ENCODE data around the gene PURB. TPM values are rescaled to one million over a fixed set of nuclear protein-coding genes. Genes with fewer than 3 reads are reported as not detected.
"Not testable (repeated sequence)": the region's sequence is repeated elsewhere in the genome, so short reads cannot be mapped to it uniquely, and the experiment has no call there.

Gene PURB
- total RNA-seq, 4 donors from 2014 or later, result 35.0 to 54.3 (median 45.7) TPM

GRCh38 chr7:44847509-44847919 is 37.8 kb downstream of the PURB start:
- Histone ChIP-seq H3K36me3 (peaks cover 0 to 3% of the 10 kb centered on the region in 2 donors), H3K9me3 (no peaks in the 10 kb centered on the region), H3K4me1 (peaks cover 0 to 53% (median 3%) of the 10 kb centered on the region in 3 donors), H3K27ac (peak overlapping the region; percentile 81 to 99 (median 95)), H3K4me3 (peak overlapping the region; percentile 45 to 75), H3K27me3 (no peaks in the 10 kb centered on the region)
- TF ChIP-seq POLR2A (IDR thresholded peaks at IDR 0.05) (no peak), POLR2AphosphoS5 (IDR thresholded peaks at IDR 0.05) (peak; percentile 25), EP300 (IDR thresholded peaks at IDR 0.05) (no peak), CTCF (IDR thresholded peaks at IDR 0.05) (peak; percentile 62 to 96 (median 89))
- ATAC-seq, result peak; percentile 83
- 0% methylated on average over 7 of the region's 36 CpGs; no CpG with 5 or more reads in 1 of the 2 donors for WGBS, 2 donors (ENCODE audit: low coverage in 1 of 2)

GRCh38 chr7:44846816-44847508 is 38.4 kb downstream of the PURB start:
- Histone ChIP-seq H3K27me3 (no peaks in the 10 kb centered on the region), H3K36me3 (peaks cover 0 to 7% of the 10 kb centered on the region in 2 donors), H3K4me3 (peak overlapping the region; percentile 45 to 75), H3K27ac (peak overlapping the region; percentile 81 to 99 (median 95)), H3K9me3 (no peaks in the 10 kb centered on the region), H3K4me1 (peaks cover 0 to 59% (median 3%) of the 10 kb centered on the region in 3 donors)
- WGBS, 2 donors (ENCODE audit: low coverage in 1 of 2), result 1% methylated on average over 12 of the region's 12 CpGs
- no peak for ATAC-seq
- TF ChIP-seq POLR2A (IDR thresholded peaks at IDR 0.05) (no peak), POLR2AphosphoS5 (IDR thresholded peaks at IDR 0.05) (no peak), EP300 (IDR thresholded peaks at IDR 0.05) (no peak), CTCF (IDR thresholded peaks at IDR 0.05) (no peak)

GRCh38 chr7:44846390-44846789 is 38.9 kb downstream of the PURB start:
- Histone ChIP-seq H3K4me3 (peak overlapping the region; percentile 45 to 75), H3K27ac (peak overlapping the region; percentile 81 to 99 (median 95)), H3K36me3 (peaks cover 0 to 12% of the 10 kb centered on the region in 2 donors), H3K4me1 (peaks cover 0 to 64% (median 3%) of the 10 kb centered on the region in 3 donors)
- ATAC-seq, H3K27me3 ChIP-seq, H3K9me3 ChIP-seq: not testable (repeated sequence)
- 20 to 48% methylated on average over 1 to 10 of the region's 11 CpGs for WGBS, 2 donors (ENCODE audit: low coverage in 1 of 2)

- peaks cover 0 to 66% (median 3%) of the 10 kb centered on the region in 3 donors for H3K4me1 ChIP-seq
- TF ChIP-seq POLR2A (IDR thresholded peaks at IDR 0.05), result no peak
- ATAC-seq, result no peak
- peaks cover 0 to 19% of the 10 kb centered on the region in 2 donors for H3K36me3 ChIP-seq
- no peak overlapping the region for H3K27ac ChIP-seq
- H3K9me3 ChIP-seq, result no peaks in the 10 kb centered on the region
- no peaks in the 10 kb centered on the region for H3K27me3 ChIP-seq
- no peak overlapping the region for H3K4me3 ChIP-seq
Observed at GRCh38 chr7:44845451-44845850, 39.9 kb downstream of the PURB start.

GRCh38 chr7:44843440-44843839 is 41.9 kb downstream of the PURB start:
- H3K27ac ChIP-seq, H3K27me3 ChIP-seq, H3K9me3 ChIP-seq, H3K4me3 ChIP-seq, ATAC-seq: not testable (repeated sequence)
- WGBS, 2 donors (ENCODE audit: low coverage in 1 of 2), result 85 to 95% methylated on average over 4 to 5 of the region's 5 CpGs
- H3K4me1 ChIP-seq, result peaks cover 0 to 56% (median 3%) of the 10 kb centered on the region in 3 donors
- H3K36me3 ChIP-seq, result peaks cover 0 to 39% of the 10 kb centered on the region in 2 donors

GRCh38 chr7:44842675-44843074 is 42.7 kb downstream of the PURB start:
- 76 to 78% methylated on average over 1 to 4 of the region's 8 CpGs for WGBS, 2 donors (ENCODE audit: low coverage in 1 of 2)
- H3K36me3 ChIP-seq, result peaks cover 0 to 46% of the 10 kb centered on the region in 2 donors
- H3K9me3 ChIP-seq, H3K27me3 ChIP-seq, H3K4me3 ChIP-seq, ATAC-seq, H3K27ac ChIP-seq: not testable (repeated sequence)
- H3K4me1 ChIP-seq, result peaks cover 0 to 56% (median 3%) of the 10 kb centered on the region in 3 donors

- ATAC-seq, result no peak
- peaks cover 0 to 26% (median 0%) of the 10 kb centered on the region in 3 donors for H3K4me1 ChIP-seq
- H3K27ac ChIP-seq, result no peak overlapping the region
- no peaks in the 10 kb centered on the region for H3K27me3 ChIP-seq
- H3K4me3 ChIP-seq, result no peak overlapping the region
- H3K9me3 ChIP-seq, result no peaks in the 10 kb centered on the region
- WGBS, 2 donors (ENCODE audit: low coverage in 1 of 2), result 39 to 51% methylated on average over 2 of the region's 2 CpGs
- TF ChIP-seq EP300 (IDR thresholded peaks at IDR 0.05) (no peak), CTCF (IDR thresholded peaks at IDR 0.05) (no peak), POLR2AphosphoS5 (IDR thresholded peaks at IDR 0.05) (no peak), POLR2A (IDR thresholded peaks at IDR 0.05) (no peak)
- H3K36me3 ChIP-seq, result peaks cover 0 to 83% of the 10 kb centered on the region in 2 donors
Observed at GRCh38 chr7:44838751-44839150, 46.6 kb downstream of the PURB start.
